H9 (cell line): ENCODE results near the gene PRRT2. TPM values are rescaled to one million over a fixed set of nuclear protein-coding genes. Genes with fewer than 3 reads are reported as not detected.

Experiments used
- DNase-seq: peaks from one replicate; pipeline ENCODE4 v3.0.0-alpha.2; 2017
- H2AFZ ChIP-seq: one replicate; pipeline ENCODE4 v1.6.1; 2013; ENCODE audit warnings: mild to moderate bottlenecking, low read length, control low read depth, moderate library complexity
- H2AK5ac ChIP-seq: 2 replicates; pipeline ENCODE4 v1.6.1; 2013; ENCODE audit warnings: low read length, control low read depth, mixed read lengths; ENCODE audit not compliant: insufficient read length
- H2BK120ac ChIP-seq: one replicate; pipeline ENCODE4 v1.6.1; 2013; ENCODE audit warnings: low read depth, mild to moderate bottlenecking, low read length, control low read depth, inconsistent platforms; ENCODE audit not compliant: poor library complexity, severe bottlenecking
- H2BK12ac ChIP-seq: 2 replicates; pipeline ENCODE4 v1.6.1; 2013; ENCODE audit warnings: low read length, control low read depth, mixed read lengths, low read depth; ENCODE audit not compliant: insufficient read length
- H2BK15ac ChIP-seq: 2 replicates; pipeline ENCODE4 v1.6.1; 2013; ENCODE audit warnings: low read depth, low read length, control low read depth
- H2BK20ac ChIP-seq: one replicate; pipeline ENCODE4 v1.6.1; 2013; ENCODE audit warnings: low read depth, mild to moderate bottlenecking, low read length, control low read depth, inconsistent platforms; ENCODE audit not compliant: poor library complexity, severe bottlenecking
- H2BK5ac ChIP-seq: 2 replicates; pipeline ENCODE4 v1.6.1; 2013; ENCODE audit warnings: low read length, control low read depth, mixed read lengths; ENCODE audit not compliant: insufficient read length
- H3K14ac ChIP-seq: 2 replicates; pipeline ENCODE4 v1.6.1; 2013; ENCODE audit warnings: low read length, control low read depth; ENCODE audit not compliant: insufficient read depth
- H3K18ac ChIP-seq: 2 replicates; pipeline ENCODE4 v1.6.1; 2013; ENCODE audit warnings: low read depth, mild to moderate bottlenecking, mixed read lengths, low read length, control low read depth; ENCODE audit not compliant: insufficient read length
- H3K23ac ChIP-seq: 2 replicates; pipeline ENCODE4 v1.6.1; 2013; ENCODE audit warnings: low read length, control low read depth, mixed read lengths, low read depth; ENCODE audit not compliant: insufficient read length
- H3K23me2 ChIP-seq: 2 replicates; pipeline ENCODE4 v1.6.1; 2013; ENCODE audit warnings: low read depth, mild to moderate bottlenecking, mixed read lengths, low read length, control low read depth; ENCODE audit not compliant: insufficient read length, poor library complexity, severe bottlenecking
- H3K27ac ChIP-seq: 2 replicates; pipeline ENCODE4 v1.5.1; 2013; ENCODE audit warnings: low read length, control low read depth, mixed read lengths, low read depth; ENCODE audit not compliant: insufficient read length
- H3K27me3 ChIP-seq: 2 replicates; pipeline ENCODE4 v1.6.1; 2013; ENCODE audit warnings: low read length, control low read depth, inconsistent platforms; ENCODE audit not compliant: insufficient read depth
- H3K4ac ChIP-seq: 2 replicates; pipeline ENCODE4 v1.6.1; 2013; ENCODE audit warnings: low read depth, mild to moderate bottlenecking, control low read depth, inconsistent platforms, low read length, moderate library complexity
- H3K4me1 ChIP-seq: 2 replicates; pipeline ENCODE4 v1.6.1; 2013; ENCODE audit warnings: low read length, control low read depth, inconsistent platforms; ENCODE audit not compliant: insufficient read depth
- H3K4me2 ChIP-seq: 2 replicates; pipeline ENCODE4 v1.6.1; 2013; ENCODE audit warnings: low read length, control low read depth, mixed read lengths; ENCODE audit not compliant: insufficient read length, insufficient read depth
- H3K56ac ChIP-seq: 2 replicates; pipeline ENCODE4 v1.6.1; 2013; ENCODE audit warnings: low read depth, mild to moderate bottlenecking, mixed read lengths, low read length, control low read depth; ENCODE audit not compliant: insufficient read length
- H3K79me1 ChIP-seq: 2 replicates; pipeline ENCODE4 v1.6.1; 2013; ENCODE audit warnings: low read depth, mild to moderate bottlenecking, moderate library complexity, low read length, control low read depth, inconsistent platforms; ENCODE audit not compliant: insufficient read depth, poor library complexity, severe bottlenecking
- H3K79me2 ChIP-seq: 2 replicates; pipeline ENCODE4 v1.6.1; 2013; ENCODE audit warnings: low read length, control low read depth, inconsistent platforms; ENCODE audit not compliant: insufficient read depth
- H3K9ac ChIP-seq: 2 replicates; pipeline ENCODE4 v1.6.1; 2013; ENCODE audit warnings: low read length, control low read depth, mixed read lengths; ENCODE audit not compliant: insufficient read length; ENCODE audit errors: extremely low read depth
- H3K9me3 ChIP-seq: one replicate; pipeline ENCODE4 v1.6.1; 2013; ENCODE audit warnings: low read depth, low read length, inconsistent platforms; ENCODE audit not compliant: control insufficient read depth
- H3T11ph ChIP-seq: one replicate; pipeline ENCODE4 v1.6.1; 2013; ENCODE audit warnings: mild to moderate bottlenecking, low read length, control low read depth, inconsistent platforms
- H4K20me1 ChIP-seq: one replicate; pipeline ENCODE4 v1.6.1; 2013; ENCODE audit not compliant: control insufficient read depth, insufficient read length, insufficient read depth
- H4K5ac ChIP-seq: 2 replicates; pipeline ENCODE4 v1.6.1; 2013; ENCODE audit warnings: low read depth, mild to moderate bottlenecking, mixed read lengths, low read length, control low read depth; ENCODE audit not compliant: insufficient read length
- H4K8ac ChIP-seq: replicated peaks from 2 replicates; pipeline ENCODE4 v1.6.1; 2013; ENCODE audit warnings: low read length, control low read depth, mixed read lengths, low read depth; ENCODE audit not compliant: insufficient read length
- H4K91ac ChIP-seq: 2 replicates; pipeline ENCODE4 v1.6.1; 2013; ENCODE audit warnings: low read depth, mild to moderate bottlenecking, moderate library complexity, mixed read lengths, low read length, control low read depth; ENCODE audit not compliant: insufficient read length
- H3K27ac Mint-ChIP-seq, 3 experiments: 2 replicates in 2 of 3; 3 replicates in 1 of 3; pipeline ENCODE4 v1.8.0; 2020 to 2021; ENCODE audit warnings: mixed read lengths in 3 of 3, mild to moderate bottlenecking in 1 of 3, moderate library complexity in 1 of 3
- H3K27me3 Mint-ChIP-seq: 2 replicates; pipeline ENCODE4 v1.8.0; 2021; ENCODE audit warnings: low read depth, mild to moderate bottlenecking, moderate library complexity, mixed read lengths
- H3K36me3 Mint-ChIP-seq, 3 experiments: 2 replicates in 2 of 3; 3 replicates in 1 of 3; pipeline ENCODE4 v1.8.0; 2020 to 2021; ENCODE audit warnings: low read depth in 3 of 3, mixed read lengths in 3 of 3; ENCODE audit not compliant: insufficient read depth in 1 of 3
- H3K4me1 Mint-ChIP-seq, 2 experiments: 2 replicates each; pipeline ENCODE4 v1.8.0; 2020; ENCODE audit warnings: mixed read lengths in 2 of 2
- H3K4me3 Mint-ChIP-seq, 2 experiments: 2 replicates in 1 of 2; 3 replicates in 1 of 2; pipeline ENCODE4 v1.8.0; 2020 to 2021; ENCODE audit warnings: mild to moderate bottlenecking in 2 of 2, mixed read lengths in 2 of 2, moderate library complexity in 1 of 2
- H3K9me3 Mint-ChIP-seq, 2 experiments: 2 replicates in 1 of 2; 3 replicates in 1 of 2; pipeline ENCODE4 v1.8.0; 2020; ENCODE audit warnings: mild to moderate bottlenecking in 2 of 2, mixed read lengths in 2 of 2, moderate library complexity in 1 of 2
- CTCF ChIP-seq: fragments of 200-600 bp; sonication (generic); conservative IDR thresholded peaks from 3 replicates; pipeline ENCODE4 v1.8.0; 2021; ENCODE audit warnings: antibody characterized with exemption, mild to moderate bottlenecking
- WGBS: extraction: QIAGEN DNeasy Blood & Tissue Kit; methylation state at CpG from one replicate; pipeline ENCODE4 v1.1.7; 2013; ENCODE audit warnings: missing lambda C conversion rate, low lambda C conversion rate, mixed read lengths; ENCODE audit not compliant: insufficient read length; ENCODE audit errors: extremely low coverage; 5-methylcytosine and 5-hydroxymethylcytosine counted together
- total RNA-seq: library from RNA; stranded (reverse); gene quantifications from 2 replicates; pipeline ENCODE4 v1.2.1, GENCODE V29; 2021

PRRT2 gene
- total RNA-seq, 1 experiment from 2014 or later = 14.6 TPM

- no peak overlapping the region for H3K27ac Mint-ChIP-seq
- Histone ChIP-seq H3T11ph (no peak overlapping the region), H4K5ac (no peak overlapping the region), H3K4me1 (no peaks in the 10 kb centered on the region), H2BK120ac (no peak overlapping the region), H4K91ac (no peak overlapping the region), H3K23ac (no peak overlapping the region), H2BK20ac (no peak overlapping the region), H3K56ac (no peak overlapping the region), H3K4ac (no peak overlapping the region), H3K9me3 (no peaks in the 10 kb centered on the region), H3K14ac (no peak overlapping the region), H2BK12ac (no peak overlapping the region), H2AK5ac (no peak overlapping the region), H3K27ac (no peak overlapping the region), H3K27me3 (no peaks in the 10 kb centered on the region), H4K8ac (no peak overlapping the region), H3K23me2 (no peaks in the 10 kb centered on the region), H4K20me1 (no peaks in the 10 kb centered on the region), H3K9ac (no peak overlapping the region), H3K18ac (no peak overlapping the region), H2BK5ac (no peak overlapping the region), H3K4me2 (no peak overlapping the region), H2AFZ (no peak overlapping the region), H3K79me2 (no peaks in the 10 kb centered on the region), H2BK15ac (no peak overlapping the region), H3K79me1 (no peaks in the 10 kb centered on the region)
- H3K4me3 Mint-ChIP-seq = no peak overlapping the region
- no peaks in the 10 kb centered on the region for H3K36me3 Mint-ChIP-seq
- H3K27me3 Mint-ChIP-seq = peaks cover 3% of the 10 kb centered on the region
- H3K4me1 Mint-ChIP-seq = peaks cover 8 to 10% of the 10 kb centered on the region in 2 experiments; a peak in 2 of 4 replicates
- no CpG with 5 or more reads among the region's 6 CpGs for WGBS
- no peak for TF ChIP-seq CTCF
- no peaks in the 10 kb centered on the region; a peak in 1 of 5 replicates for H3K9me3 Mint-ChIP-seq
- DNase-seq = no peak
These were observed 48.7 kb upstream of the PRRT2 start for GRCh38 chr16:29763326-29763725.
